Heart left ventricle (tissue), 13 donors: ENCODE results near the gene PTPRN2.

Source experiments
- POLR2A ChIP-seq, 2 donors: fragments of 450-650 bp; IDR thresholded peaks; one replicate each; pipeline ENCODE4 v1.6.1; 2017; ENCODE audit warnings: antibody characterized with exemption in 2 of 2, mild to moderate bottlenecking in 2 of 2, moderate library complexity in 2 of 2
- TF ChIP-seq, protein P1 (sequence below), 12 donors: fragments of 200-600 bp; sonication (generic) in 4 of 12; IDR thresholded peaks; one replicate each; pipeline versions ENCODE4 v1.5.0 to v1.8.0; 2018 to 2022; ENCODE audit warnings: antibody characterized with exemption in 12 of 12, mild to moderate bottlenecking in 5 of 12
- donor health status: ischemic (EF 13 %, LVEDD 7.1; RV severe dilation, severe dysfunction).
- donor health status: DM: no; HTN: yes; CAD: no.
- donor health status: DM: no; HTN: no; CAD: no.
- donor health status: ischemic (EF 25% LVEDD 6.9; RV normal size, moderate dysfunction).
- donor health status: ischemic (EF 25% LVEDD 5.7; RV mildly dilated, moderate dysfunction).
- donor health status: ischemic (EF 35%, LVEDD 5.7; RV mildly dilated, moderate dysfunction).
- donor health status: nonischemic (EF 11% LVEDD 7.7; RV severe dilation, severe dysfunction).
- donor health status: DM: yes; HTN: yes; CAD: no.
- donor health status: PGD.
- donor health status: ischemic (EF 29% LVEDD 5.4; RV normal size, mild dysfunction).
- donor health status: nonischemic (EF 23%, LVEDD 6.1; RV moderate dilation, normal function).

- TF ChIP-seq, protein P1, sequence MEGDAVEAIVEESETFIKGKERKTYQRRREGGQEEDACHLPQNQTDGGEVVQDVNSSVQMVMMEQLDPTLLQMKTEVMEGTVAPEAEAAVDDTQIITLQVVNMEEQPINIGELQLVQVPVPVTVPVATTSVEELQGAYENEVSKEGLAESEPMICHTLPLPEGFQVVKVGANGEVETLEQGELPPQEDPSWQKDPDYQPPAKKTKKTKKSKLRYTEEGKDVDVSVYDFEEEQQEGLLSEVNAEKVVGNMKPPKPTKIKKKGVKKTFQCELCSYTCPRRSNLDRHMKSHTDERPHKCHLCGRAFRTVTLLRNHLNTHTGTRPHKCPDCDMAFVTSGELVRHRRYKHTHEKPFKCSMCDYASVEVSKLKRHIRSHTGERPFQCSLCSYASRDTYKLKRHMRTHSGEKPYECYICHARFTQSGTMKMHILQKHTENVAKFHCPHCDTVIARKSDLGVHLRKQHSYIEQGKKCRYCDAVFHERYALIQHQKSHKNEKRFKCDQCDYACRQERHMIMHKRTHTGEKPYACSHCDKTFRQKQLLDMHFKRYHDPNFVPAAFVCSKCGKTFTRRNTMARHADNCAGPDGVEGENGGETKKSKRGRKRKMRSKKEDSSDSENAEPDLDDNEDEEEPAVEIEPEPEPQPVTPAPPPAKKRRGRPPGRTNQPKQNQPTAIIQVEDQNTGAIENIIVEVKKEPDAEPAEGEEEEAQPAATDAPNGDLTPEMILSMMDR (IDR thresholded peaks at IDR 0.05): no peak
- TF ChIP-seq POLR2A (IDR thresholded peaks at IDR 0.05): no peak
Measured at GRCh38 chr7:158586499-158587161, 993 bp downstream of the PTPRN2 start.
